GM12801 (cell line): ENCODE measurements around the gene SLC39A11.

Experiments
- CTCF ChIP-seq: IDR thresholded peaks from one replicate; pipeline ENCODE4 v1.5.1; 2011; ENCODE audit warnings: control low read depth; ENCODE audit not compliant: insufficient read length; ENCODE audit errors: extremely low read depth

SLC39A11 gene

GRCh38 chr17:72952220-72952619, 140.3 kb downstream of the SLC39A11 start:
- no peak for TF ChIP-seq CTCF

GRCh38 chr17:72950242-72950931, 142.1 kb downstream of the SLC39A11 start:
- TF ChIP-seq CTCF = no peak

- TF ChIP-seq CTCF = no peak
Observed at GRCh38 chr17:72948115-72948514, 144.4 kb downstream of the SLC39A11 start.

- no peak for TF ChIP-seq CTCF
Observed at GRCh38 chr17:72947475-72947874, 145.0 kb downstream of the SLC39A11 start.

- no peak for TF ChIP-seq CTCF
Observed at GRCh38 chr17:72946696-72947095, 145.8 kb downstream of the SLC39A11 start.

- no peak for TF ChIP-seq CTCF
Observed at GRCh38 chr17:72946156-72946555, 146.3 kb downstream of the SLC39A11 start.

- no peak for TF ChIP-seq CTCF
Observed at GRCh38 chr17:72945473-72945872, 147.0 kb downstream of the SLC39A11 start.
